H1 (cell line): ENCODE measurements around the gene BAZ2A. TPM values are rescaled to one million over a fixed set of nuclear protein-coding genes. Genes with fewer than 3 reads are reported as not detected.

Experiments
- CTCF ChIA-PET: fragments of 300-600 bp; sonication (Branson Sonifier 250); formaldehyde crosslinking; loops from one replicate; lab custom pipeline; 2021; ENCODE audit not compliant: partially characterized antibody; lab: Charles Lee
- POLR2A ChIA-PET: fragments of 300-600 bp; sonication (Branson Sonifier 250); formaldehyde crosslinking; loops from one replicate; lab custom pipeline; 2021; ENCODE audit warnings: inconsistent platforms; ENCODE audit not compliant: partially characterized antibody; lab: Charles Lee
- DNase-seq, 2 experiments: peaks; one replicate each; pipeline versions ENCODE4 v3.0.0 to v3.0.0-alpha.2; 2010 to 2022; ENCODE audit warnings: low spot score in 2 of 2, low read depth in 1 of 2, mixed read lengths in 1 of 2
- FAIRE-seq: peaks from 2 replicates; lab custom pipeline; 2011; peaks lifted over from hg19 to GRCh38; lab: Jason Lieb, UNC
- H2AFZ ChIP-seq: 2 replicates; pipeline ENCODE4 v1.8.1; 2012; ENCODE audit warnings: low read length, inconsistent platforms
- H2AK5ac ChIP-seq: 2 replicates; pipeline ENCODE4 v1.6.1; 2013; ENCODE audit warnings: low read depth, low read length
- H2BK120ac ChIP-seq: replicated peaks from 2 replicates; pipeline ENCODE3; 2013; ENCODE audit warnings: low read depth, low read length, inconsistent platforms
- H2BK12ac ChIP-seq: 2 replicates; pipeline ENCODE4 v1.6.1; 2013; ENCODE audit warnings: low read depth, low read length
- H2BK15ac ChIP-seq: 2 replicates; pipeline ENCODE4 v1.6.1; 2013; ENCODE audit warnings: low read length
- H2BK20ac ChIP-seq: 2 replicates; pipeline ENCODE4 v1.6.1; 2013; ENCODE audit warnings: low read length
- H2BK5ac ChIP-seq: 2 replicates; pipeline ENCODE4 v1.6.1; 2013; ENCODE audit warnings: low read depth, low read length
- H3K14ac ChIP-seq: 2 replicates; pipeline ENCODE4 v1.6.1; 2013; ENCODE audit warnings: inconsistent platforms; ENCODE audit not compliant: insufficient read length
- H3K18ac ChIP-seq: 2 replicates; pipeline ENCODE4 v1.6.1; 2013; ENCODE audit warnings: low read length; ENCODE audit errors: extremely low read depth
- H3K23ac ChIP-seq: 2 replicates; pipeline ENCODE4 v1.6.1; 2013; ENCODE audit warnings: inconsistent platforms; ENCODE audit not compliant: insufficient read length
- H3K23me2 ChIP-seq: 2 replicates; pipeline ENCODE4 v1.6.1; 2013; ENCODE audit warnings: low read depth, low read length
- H3K27ac ChIP-seq: 2 replicates; pipeline ENCODE4 v1.6.1; 2011; ENCODE audit warnings: low read depth, low read length, inconsistent platforms
- H3K27me3 ChIP-seq, 4 experiments: replicated peaks in 1 of 4; 1 replicate in 1 of 4; 2 replicates in 3 of 4; pipeline versions ENCODE4 v1.6.1 to v1.8.1; 2011 to 2013; ENCODE audit warnings: low read length in 3 of 4, mild to moderate bottlenecking in 3 of 4, inconsistent platforms in 2 of 4, mixed read lengths in 2 of 4, moderate library complexity in 1 of 4; ENCODE audit not compliant: control insufficient read depth in 3 of 4, insufficient read depth in 3 of 4; ENCODE audit errors: extremely low read depth in 1 of 4
- H3K36me3 ChIP-seq, 4 experiments: 2 replicates each; pipeline versions ENCODE4 v1.6.1 to v1.8.1; 2011 to 2013; ENCODE audit warnings: mild to moderate bottlenecking in 4 of 4, low read length in 3 of 4, moderate library complexity in 2 of 4, control low read depth in 1 of 4, inconsistent platforms in 1 of 4; ENCODE audit not compliant: insufficient read depth in 4 of 4, control insufficient read depth in 2 of 4
- H3K4ac ChIP-seq: replicated peaks from 2 replicates; pipeline ENCODE3; 2013; ENCODE audit warnings: low read length, low read depth, mixed read lengths, inconsistent platforms; ENCODE audit not compliant: insufficient read length
- H3K4me1 ChIP-seq, 4 experiments: replicated peaks in 1 of 4; 1 replicate in 1 of 4; 2 replicates in 3 of 4; pipeline versions ENCODE4 v1.6.1 to v1.8.1; 2011 to 2013; ENCODE audit warnings: low read length in 3 of 4, inconsistent platforms in 2 of 4, mixed read lengths in 1 of 4; ENCODE audit not compliant: insufficient read depth in 4 of 4, control insufficient read depth in 3 of 4
- H3K4me2 ChIP-seq, 2 experiments: 2 replicates each; pipeline versions ENCODE4 v1.6.1 to v1.8.1; 2011 to 2013; ENCODE audit warnings: low read depth in 2 of 2, low read length in 2 of 2, control low read depth in 1 of 2, inconsistent platforms in 1 of 2, mild to moderate bottlenecking in 1 of 2; ENCODE audit not compliant: insufficient read depth in 1 of 2
- H3K4me3 ChIP-seq, 4 experiments: fragments of 200-600, 300-600 bp in 1 of 4; sonication (generic), shearing (Covaris generic), sonication (Bioruptor Twin) in 1 of 4; 2 replicates each; pipeline versions ENCODE4 v1.5.1 to v1.8.1; 2011 to 2016; ENCODE audit warnings: low read length in 4 of 4, low read depth in 3 of 4, control low read depth in 2 of 4, inconsistent platforms in 2 of 4, mild to moderate bottlenecking in 2 of 4, mixed read lengths in 1 of 4, moderate library complexity in 1 of 4; ENCODE audit not compliant: insufficient read depth in 2 of 4; ENCODE audit errors: extremely low read depth in 1 of 4
- H3K56ac ChIP-seq: replicated peaks from 2 replicates; pipeline ENCODE3; 2013; ENCODE audit warnings: low read depth, mild to moderate bottlenecking, mixed read lengths, low read length, inconsistent platforms; ENCODE audit not compliant: insufficient read length
- H3K79me1 ChIP-seq: 2 replicates; pipeline ENCODE4 v1.6.1; 2013; ENCODE audit warnings: low read depth, low read length, control low read depth
- H3K79me2 ChIP-seq, 2 experiments: 2 replicates each; pipeline versions ENCODE4 v1.6.1 to v1.8.1; 2012 to 2013; ENCODE audit warnings: low read length in 2 of 2, mild to moderate bottlenecking in 2 of 2, inconsistent platforms in 1 of 2; ENCODE audit not compliant: insufficient read depth in 2 of 2, control insufficient read depth in 1 of 2
- H3K9ac ChIP-seq, 4 experiments: replicated peaks in 1 of 4; 1 replicate in 1 of 4; 2 replicates in 3 of 4; pipeline versions ENCODE4 v1.6.1 to v1.8.1; 2011 to 2013; ENCODE audit warnings: low read depth in 3 of 4, low read length in 3 of 4, control low read depth in 2 of 4, mild to moderate bottlenecking in 2 of 4, moderate library complexity in 2 of 4, inconsistent platforms in 1 of 4; ENCODE audit errors: extremely low read depth in 1 of 4
- H3K9me3 ChIP-seq, 2 experiments: 2 replicates each; pipeline versions ENCODE4 v1.6.1 to v1.8.1; 2012 to 2013; ENCODE audit warnings: mild to moderate bottlenecking in 2 of 2, moderate library complexity in 2 of 2, control low read depth in 1 of 2, inconsistent platforms in 1 of 2, low read depth in 1 of 2, low read length in 1 of 2, mixed read lengths in 1 of 2; ENCODE audit not compliant: insufficient read depth in 2 of 2
- H4K20me1 ChIP-seq, 2 experiments: replicated peaks in 1 of 2; 2 replicates each; pipeline versions ENCODE3 to v1.8.1; 2011 to 2013; ENCODE audit warnings: inconsistent platforms in 2 of 2, low read length in 2 of 2, mild to moderate bottlenecking in 1 of 2; ENCODE audit not compliant: insufficient read depth in 2 of 2, control insufficient read depth in 1 of 2
- H4K5ac ChIP-seq: 2 replicates; pipeline ENCODE4 v1.6.1; 2013; ENCODE audit warnings: low read length, low read depth, mixed read lengths, inconsistent platforms; ENCODE audit not compliant: insufficient read length
- H4K8ac ChIP-seq: 2 replicates; pipeline ENCODE4 v1.8.0; 2013; ENCODE audit warnings: mild to moderate bottlenecking, moderate library complexity, low read length, inconsistent platforms; ENCODE audit not compliant: insufficient read depth; ENCODE audit errors: extremely low read depth
- H4K91ac ChIP-seq: replicated peaks from 2 replicates; pipeline ENCODE3; 2013; ENCODE audit warnings: low read length, mixed read lengths, inconsistent platforms; ENCODE audit not compliant: insufficient read length
- TEAD4 ChIP-seq: IDR thresholded peaks from 2 replicates; pipeline ENCODE4 v1.6.1; 2012; ENCODE audit warnings: low read depth, low read length, inconsistent platforms, mixed read lengths
- WGBS, 2 experiments: shearing (Covaris generic) in 1 of 2; methylation state at CpG; one replicate each; pipeline versions ENCODE4 v1.1.6 to v1.1.7; 2013 to 2015; ENCODE audit warnings: low lambda C conversion rate in 2 of 2, mixed read lengths in 2 of 2, inconsistent platforms in 1 of 2, low coverage in 1 of 2, missing lambda C conversion rate in 1 of 2; ENCODE audit not compliant: insufficient replicate concordance in 2 of 2, insufficient coverage in 1 of 2, insufficient read length in 1 of 2; ENCODE audit errors: extremely low coverage in 1 of 2, missing lambda C conversion rate in 1 of 2; 5-methylcytosine and 5-hydroxymethylcytosine counted together
- polyA plus RNA-seq, 7 experiments: library from polyadenylated mRNA; depleted of rRNA in 3 of 7; stranded (reverse) in 5 of 7; unstranded in 2 of 7; fragments of >200 nt in 5 of 7; fragments of 200-250 nt in 2 of 7; gene quantifications; 1 replicate in 5 of 7; 2 replicates in 1 of 7; 4 replicates in 1 of 7; pipeline versions ENCODE4 v1.2.1 to v1.2.3, GENCODE V29; 2011 to 2013; ENCODE audit warnings: missing spikeins in 2 of 7, mixed read lengths in 2 of 7
- total RNA-seq: library from RNA; stranded (reverse); fragmentation: NEBNext Ultra II Directional; extraction: Animal tissue kit (Norgen Biotek cat#: 25700); gene quantifications from 2 replicates; pipeline ENCODE4 v1.2.1, GENCODE V29; 2021
- TF ChIP-seq, protein P1 (sequence below): IDR thresholded peaks from 2 replicates; pipeline ENCODE4 v1.6.1; 2012; ENCODE audit warnings: inconsistent platforms

BAZ2A gene
- total and polyA plus RNA-seq, 2 of the 8 experiments (the other 6 are each of a cell fraction or from before 2014, with no cell fraction given), result 52.0 to 110 TPM

GRCh38 chr12:56657416-56658379 lies 27.6 kb upstream of the BAZ2A start:
- Histone ChIP-seq H4K91ac (no peak overlapping the region), H3K79me2 (no peaks in the 10 kb centered on the region), H2AFZ (no peak overlapping the region), H4K5ac (no peak overlapping the region), H2BK15ac (no peak overlapping the region), H3K4me1 (no peaks in the 10 kb centered on the region), H3K4me3 (no peak overlapping the region), H3K9ac (no peak overlapping the region), H2BK20ac (no peak overlapping the region), H3K18ac (no peak overlapping the region), H3K79me1 (no peaks in the 10 kb centered on the region), H3K9me3 (peaks cover 10 to 16% of the 10 kb centered on the region in 2 experiments; a peak in 3 of 4 replicates), H2BK12ac (no peak overlapping the region), H3K23ac (no peak overlapping the region), H2AK5ac (no peak overlapping the region), H2BK5ac (no peak overlapping the region), H4K8ac (no peak overlapping the region), H3K14ac (no peak overlapping the region), H4K20me1 (no peaks in the 10 kb centered on the region), H3K27me3 (no peaks in the 10 kb centered on the region), H2BK120ac (no peak overlapping the region), H3K36me3 (no peaks in the 10 kb centered on the region; a peak in 1 of 8 replicates), H3K4ac (no peak overlapping the region), H3K4me2 (no peak overlapping the region), H3K56ac (no peak overlapping the region), H3K23me2 (no peaks in the 10 kb centered on the region; the same call in 1 of the 2 replicates), H3K27ac (no peak overlapping the region)
- WGBS, 2 experiments, result 98% methylated on average over 7 of the region's 7 CpGs; no CpG with 5 or more reads in 1 of the 2 experiments
- no peak for TF ChIP-seq TEAD4
- TF ChIP-seq, protein P1, sequence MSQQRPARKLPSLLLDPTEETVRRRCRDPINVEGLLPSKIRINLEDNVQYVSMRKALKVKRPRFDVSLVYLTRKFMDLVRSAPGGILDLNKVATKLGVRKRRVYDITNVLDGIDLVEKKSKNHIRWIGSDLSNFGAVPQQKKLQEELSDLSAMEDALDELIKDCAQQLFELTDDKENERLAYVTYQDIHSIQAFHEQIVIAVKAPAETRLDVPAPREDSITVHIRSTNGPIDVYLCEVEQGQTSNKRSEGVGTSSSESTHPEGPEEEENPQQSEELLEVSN, result no peak
- ChIA-PET POLR2A (interaction anchor here (0.7 to 13.1 kb wide), 12 partner anchors 10 to 68 kb away, joined by 3 to 130 read pairs (median 4); partner anchors contain the start of genes ATP5F1B, NACA and PTGES3), CTCF (interaction anchor here (0.7 kb wide), 1 partner anchor 11 kb away, joined by 3 read pairs; no protein-coding TSS in a partner anchor)
- no peak for FAIRE-seq
- no peak for DNase-seq
